SK-N-SH (cell line): Measurements from ENCODE around the gene STXBP6. TPM values are rescaled to one million over a fixed set of nuclear protein-coding genes. Genes with fewer than 3 reads are reported as not detected.

Experiments
- CTCF ChIA-PET: fragments of 300-600, 350-600 bp; formaldehyde crosslinking; extraction: SDS; loops from one replicate; lab custom pipeline; 2021; lab: Yijun Ruan, JAX
- POLR2A ChIA-PET: fragments of 350-600 bp; sonication (Branson Sonifier 250); formaldehyde crosslinking; extraction: SDS; loops from one replicate; lab custom pipeline; 2020; ENCODE audit warnings: antibody characterized with exemption, inconsistent platforms; lab: Yijun Ruan, JAX
- DNase-seq: peaks from one replicate; pipeline ENCODE4 v3.0.0; 2012
- H2AFZ ChIP-seq: fragments of 200-600 bp; sonication (generic); 2 replicates; pipeline ENCODE4 v1.8.1; 2016; ENCODE audit warnings: antibody characterized with exemption, mild to moderate bottlenecking, low read depth
- H3F3A ChIP-seq: fragments of 200-600 bp; sonication (generic); replicated peaks from 2 replicates; pipeline ENCODE3; 2016; ENCODE audit warnings: antibody characterized with exemption, mild to moderate bottlenecking; ENCODE audit not compliant: insufficient read depth
- H3K27ac ChIP-seq, 2 experiments: fragments of 200-500 bp in 1 of 2; fragments of 200-600 bp in 1 of 2; sonication (Bioruptor generic) in 1 of 2; sonication (generic), shearing (Covaris generic) in 1 of 2; 2 replicates each; pipeline versions ENCODE4 v1.5.1 to v1.6.1; 2014 to 2016; ENCODE audit warnings: low read depth in 2 of 2, inconsistent platforms in 1 of 2, low read length in 1 of 2, mild to moderate bottlenecking in 1 of 2, mixed read lengths in 1 of 2
- H3K27me3 ChIP-seq: fragments of 200-600 bp; sonication (generic), shearing (Covaris generic); 2 replicates; pipeline ENCODE4 v1.6.1; 2016; ENCODE audit warnings: mixed run types; ENCODE audit not compliant: insufficient read depth
- H3K36me3 ChIP-seq, 2 experiments: fragments of 200-500 bp in 1 of 2; fragments of 200-600 bp in 1 of 2; sonication (Bioruptor generic) in 1 of 2; sonication (generic) in 1 of 2; replicated peaks in 1 of 2; 2 replicates each; pipeline versions ENCODE3 to v1.5.1; 2014 to 2016; ENCODE audit warnings: low read length in 1 of 2, mild to moderate bottlenecking in 1 of 2; ENCODE audit not compliant: insufficient read depth in 2 of 2, control insufficient read depth in 1 of 2
- H3K4me1 ChIP-seq, 2 experiments: fragments of 200-500 bp in 1 of 2; fragments of 200-600 bp in 1 of 2; sonication (Bioruptor generic) in 1 of 2; sonication (generic), shearing (Covaris generic) in 1 of 2; 2 replicates each; pipeline versions ENCODE4 v1.5.1 to v1.6.1; 2014 to 2016; ENCODE audit warnings: low read depth in 1 of 2, low read length in 1 of 2, mixed run types in 1 of 2; ENCODE audit not compliant: insufficient read depth in 2 of 2, control insufficient read depth in 1 of 2
- H3K4me2 ChIP-seq: fragments of 200-600 bp; sonication (generic), shearing (Covaris generic); 2 replicates; pipeline ENCODE4 v1.6.1; 2017; ENCODE audit warnings: mixed run types
- H3K4me3 ChIP-seq, 2 experiments: fragments of 200-500 bp in 1 of 2; fragments of 200-600 bp in 1 of 2; sonication (Bioruptor generic) in 1 of 2; sonication (generic), shearing (Covaris generic) in 1 of 2; 2 replicates each; pipeline versions ENCODE4 v1.5.1 to v1.8.1; 2014 to 2016; ENCODE audit warnings: low read depth in 2 of 2, inconsistent platforms in 1 of 2, low read length in 1 of 2, mild to moderate bottlenecking in 1 of 2, mixed read lengths in 1 of 2, moderate library complexity in 1 of 2
- H3K79me2 ChIP-seq: fragments of 200-600 bp; sonication (generic); 2 replicates; pipeline ENCODE4 v1.8.1; 2017; ENCODE audit warnings: mild to moderate bottlenecking; ENCODE audit not compliant: insufficient read depth
- H3K9ac ChIP-seq: fragments of 200-600 bp; sonication (generic); 2 replicates; pipeline ENCODE4 v1.6.1; 2017; ENCODE audit warnings: mixed run types
- H3K9me2 ChIP-seq: fragments of 200-600 bp; sonication (generic); 2 replicates; pipeline ENCODE4 v1.6.1; 2017; ENCODE audit warnings: mixed run types
- H3K9me3 ChIP-seq: fragments of 200-600 bp; sonication (generic); 2 replicates; pipeline ENCODE4 v1.6.1; 2017; ENCODE audit warnings: mixed run types, mild to moderate bottlenecking, moderate library complexity
- H4K20me1 ChIP-seq: fragments of 200-600 bp; sonication (generic); 2 replicates; pipeline ENCODE4 v1.6.1; 2017; ENCODE audit warnings: mild to moderate bottlenecking, mixed run types; ENCODE audit not compliant: insufficient read depth
- CHD2 ChIP-seq: fragments of 150-350 bp; IDR thresholded peaks from 2 replicates; pipeline ENCODE4 v1.6.1; 2018; ENCODE audit warnings: low read length; ENCODE audit not compliant: partially characterized antibody
- ELF1 ChIP-seq: IDR thresholded peaks from 2 replicates; pipeline ENCODE4 v1.4.0; 2012
- EZH2phosphoT487 ChIP-seq: fragments of 200-600 bp; sonication (generic); IDR thresholded peaks from 2 replicates; pipeline ENCODE4 v1.6.1; 2017; ENCODE audit warnings: low read depth, mixed run types, mild to moderate bottlenecking, antibody characterized with exemption, moderate library complexity, borderline replicate concordance
- FOSL2 ChIP-seq: IDR thresholded peaks from 2 replicates; pipeline ENCODE4 v1.4.0; 2012; ENCODE audit warnings: low read depth, mild to moderate bottlenecking, moderate library complexity, borderline replicate concordance
- FOXM1 ChIP-seq: IDR thresholded peaks from 2 replicates; pipeline ENCODE4 v1.4.0; 2012; ENCODE audit warnings: low read depth, mild to moderate bottlenecking
- JUND ChIP-seq: IDR thresholded peaks from 2 replicates; pipeline ENCODE4 v1.4.0; 2012
- NRF1 ChIP-seq: IDR thresholded peaks from 2 replicates; pipeline ENCODE4 v1.6.1; 2012; ENCODE audit warnings: low read depth, mild to moderate bottlenecking, low read length
- RAD21 ChIP-seq: IDR thresholded peaks from 2 replicates; pipeline ENCODE4 v1.6.1; 2012; ENCODE audit warnings: mild to moderate bottlenecking, low read length
- RXRA ChIP-seq: IDR thresholded peaks from 2 replicates; pipeline ENCODE4 v1.4.0; 2012; ENCODE audit warnings: low read depth, mild to moderate bottlenecking, borderline replicate concordance
- SMC3 ChIP-seq: IDR thresholded peaks from 2 replicates; pipeline ENCODE4 v1.6.1; 2012; ENCODE audit warnings: low read depth, low read length, improper control_type of control experiment
- TAF1 ChIP-seq: IDR thresholded peaks from 2 replicates; pipeline ENCODE4 v1.6.1; 2012; ENCODE audit warnings: low read depth, mild to moderate bottlenecking, low read length, moderate library complexity, borderline replicate concordance
- TCF12 ChIP-seq: IDR thresholded peaks from 2 replicates; pipeline ENCODE4 v1.4.0; 2012
- TEAD4 ChIP-seq: IDR thresholded peaks from 2 replicates; pipeline ENCODE4 v1.4.0; 2012; ENCODE audit warnings: mild to moderate bottlenecking, borderline replicate concordance; ENCODE audit not compliant: insufficient read depth
- YY1 ChIP-seq: IDR thresholded peaks from 2 replicates; pipeline ENCODE4 v1.4.0; 2012; ENCODE audit warnings: low read depth, mild to moderate bottlenecking
- WGBS: methylation state at CpG from one replicate; pipeline ENCODE4 v1.1.6; 2017; ENCODE audit warnings: low lambda C conversion rate; 5-methylcytosine and 5-hydroxymethylcytosine counted together
- polyA plus RNA-seq, 3 experiments: library from polyadenylated mRNA; depleted of rRNA; stranded (reverse); fragments of >200 nt; gene quantifications; 2 replicates each; pipeline ENCODE4 v1.2.3, GENCODE V29; 2012
- TF ChIP-seq, protein P1 (sequence below): fragments of 200-600 bp; sonication (generic); IDR thresholded peaks from 2 replicates; pipeline ENCODE4 v1.6.1; 2017; ENCODE audit warnings: antibody characterized with exemption, mild to moderate bottlenecking, moderate library complexity
- TF ChIP-seq, protein P2 (sequence below): IDR thresholded peaks from 2 replicates; pipeline ENCODE4 v1.4.0; 2012; ENCODE audit warnings: low read depth, borderline replicate concordance
- TF ChIP-seq, protein P3 (sequence below): IDR thresholded peaks from 2 replicates; pipeline ENCODE4; 2012
- TF ChIP-seq, protein P4 (sequence below): fragments of 150-350 bp; IDR thresholded peaks from 2 replicates; pipeline ENCODE4 v1.6.1; 2017; ENCODE audit warnings: antibody characterized with exemption, low read length, low read depth, borderline replicate concordance
- TF ChIP-seq, protein P5 (sequence below): IDR thresholded peaks from 2 replicates; pipeline ENCODE4 v1.6.1; 2012; ENCODE audit warnings: mild to moderate bottlenecking, low read depth, low read length, moderate library complexity

STXBP6 gene
- polyA plus RNA-seq, 1 of the 3 experiments (the other 2 are of a cell fraction), result 0.16 TPM

DNA sequence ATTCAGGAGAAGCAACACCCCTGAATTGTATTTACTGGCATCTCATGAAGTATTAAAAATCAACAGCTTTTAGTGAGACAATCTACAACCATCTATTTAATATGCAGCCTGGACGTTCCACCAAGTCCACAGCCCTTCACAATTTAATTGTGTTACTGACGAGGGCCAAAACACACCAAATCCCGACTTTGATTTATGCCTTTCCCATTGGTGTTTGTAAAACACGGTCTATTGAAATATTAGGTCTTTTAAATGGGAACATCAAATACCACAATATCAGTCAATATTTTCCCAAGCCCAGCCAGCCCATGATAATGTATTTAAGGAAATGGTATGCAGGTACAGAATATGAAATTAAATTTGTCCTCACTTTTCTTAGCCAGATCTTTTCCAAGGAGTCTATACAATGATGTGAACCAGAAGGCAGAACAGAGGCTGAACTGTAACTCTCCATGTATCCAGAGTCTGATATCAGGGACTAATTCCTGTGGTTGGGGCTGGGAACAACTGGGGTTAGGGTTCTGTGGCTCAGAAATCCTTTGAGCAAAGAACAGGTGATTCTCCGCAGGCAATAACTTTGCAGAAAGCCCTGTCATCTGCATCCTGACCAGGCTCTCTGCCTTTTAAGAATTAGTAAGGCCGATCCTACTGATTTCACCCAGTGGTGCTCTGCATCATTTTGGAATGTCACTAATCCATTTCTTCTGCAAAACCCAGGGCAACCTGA, 236.7 kb downstream of the STXBP6 start:
- Histone ChIP-seq H3K36me3 (no peaks in the 10 kb centered on the region), H3F3A (no peaks in the 10 kb centered on the region), H3K27ac (no peak overlapping the region), H3K79me2 (no peaks in the 10 kb centered on the region), H3K4me2 (no peak overlapping the region), H3K9me3 (no peaks in the 10 kb centered on the region), H3K27me3 (no peaks in the 10 kb centered on the region; the same call in 1 of the 2 replicates), H3K9ac (no peak overlapping the region), H3K9me2 (no peaks in the 10 kb centered on the region), H2AFZ (no peak overlapping the region), H3K4me1 (no peaks in the 10 kb centered on the region), H3K4me3 (no peak overlapping the region), H4K20me1 (no peaks in the 10 kb centered on the region)
- POLR2A ChIA-PET, result no interaction called here
- 8% methylated on average over 6 of the region's 6 CpGs for WGBS
- CTCF ChIA-PET, result interaction anchor here (0.8 to 2.8 kb wide), 2 partner anchors 7 to 11 kb away, joined by 3 to 25 read pairs; no protein-coding TSS in a partner anchor
- DNase-seq, result no peak
- TF ChIP-seq, protein P1, sequence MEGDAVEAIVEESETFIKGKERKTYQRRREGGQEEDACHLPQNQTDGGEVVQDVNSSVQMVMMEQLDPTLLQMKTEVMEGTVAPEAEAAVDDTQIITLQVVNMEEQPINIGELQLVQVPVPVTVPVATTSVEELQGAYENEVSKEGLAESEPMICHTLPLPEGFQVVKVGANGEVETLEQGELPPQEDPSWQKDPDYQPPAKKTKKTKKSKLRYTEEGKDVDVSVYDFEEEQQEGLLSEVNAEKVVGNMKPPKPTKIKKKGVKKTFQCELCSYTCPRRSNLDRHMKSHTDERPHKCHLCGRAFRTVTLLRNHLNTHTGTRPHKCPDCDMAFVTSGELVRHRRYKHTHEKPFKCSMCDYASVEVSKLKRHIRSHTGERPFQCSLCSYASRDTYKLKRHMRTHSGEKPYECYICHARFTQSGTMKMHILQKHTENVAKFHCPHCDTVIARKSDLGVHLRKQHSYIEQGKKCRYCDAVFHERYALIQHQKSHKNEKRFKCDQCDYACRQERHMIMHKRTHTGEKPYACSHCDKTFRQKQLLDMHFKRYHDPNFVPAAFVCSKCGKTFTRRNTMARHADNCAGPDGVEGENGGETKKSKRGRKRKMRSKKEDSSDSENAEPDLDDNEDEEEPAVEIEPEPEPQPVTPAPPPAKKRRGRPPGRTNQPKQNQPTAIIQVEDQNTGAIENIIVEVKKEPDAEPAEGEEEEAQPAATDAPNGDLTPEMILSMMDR, result no peak
- TF ChIP-seq, protein P2, sequence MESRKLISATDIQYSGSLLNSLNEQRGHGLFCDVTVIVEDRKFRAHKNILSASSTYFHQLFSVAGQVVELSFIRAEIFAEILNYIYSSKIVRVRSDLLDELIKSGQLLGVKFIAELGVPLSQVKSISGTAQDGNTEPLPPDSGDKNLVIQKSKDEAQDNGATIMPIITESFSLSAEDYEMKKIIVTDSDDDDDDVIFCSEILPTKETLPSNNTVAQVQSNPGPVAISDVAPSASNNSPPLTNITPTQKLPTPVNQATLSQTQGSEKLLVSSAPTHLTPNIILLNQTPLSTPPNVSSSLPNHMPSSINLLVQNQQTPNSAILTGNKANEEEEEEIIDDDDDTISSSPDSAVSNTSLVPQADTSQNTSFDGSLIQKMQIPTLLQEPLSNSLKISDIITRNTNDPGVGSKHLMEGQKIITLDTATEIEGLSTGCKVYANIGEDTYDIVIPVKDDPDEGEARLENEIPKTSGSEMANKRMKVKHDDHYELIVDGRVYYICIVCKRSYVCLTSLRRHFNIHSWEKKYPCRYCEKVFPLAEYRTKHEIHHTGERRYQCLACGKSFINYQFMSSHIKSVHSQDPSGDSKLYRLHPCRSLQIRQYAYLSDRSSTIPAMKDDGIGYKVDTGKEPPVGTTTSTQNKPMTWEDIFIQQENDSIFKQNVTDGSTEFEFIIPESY, result no peak
- no peak for TF ChIP-seq TEAD4
- TF ChIP-seq RXRA, result no peak
- TF ChIP-seq CHD2, result no peak
- no peak for TF ChIP-seq YY1
- no peak for TF ChIP-seq FOSL2
- no peak for TF ChIP-seq NRF1
- TF ChIP-seq, protein P3, sequence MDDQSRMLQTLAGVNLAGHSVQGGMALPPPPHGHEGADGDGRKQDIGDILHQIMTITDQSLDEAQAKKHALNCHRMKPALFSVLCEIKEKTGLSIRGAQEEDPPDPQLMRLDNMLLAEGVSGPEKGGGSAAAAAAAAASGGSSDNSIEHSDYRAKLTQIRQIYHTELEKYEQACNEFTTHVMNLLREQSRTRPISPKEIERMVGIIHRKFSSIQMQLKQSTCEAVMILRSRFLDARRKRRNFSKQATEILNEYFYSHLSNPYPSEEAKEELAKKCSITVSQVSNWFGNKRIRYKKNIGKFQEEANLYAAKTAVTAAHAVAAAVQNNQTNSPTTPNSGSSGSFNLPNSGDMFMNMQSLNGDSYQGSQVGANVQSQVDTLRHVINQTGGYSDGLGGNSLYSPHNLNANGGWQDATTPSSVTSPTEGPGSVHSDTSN, result no peak
- TF ChIP-seq SMC3, result no peak
- TF ChIP-seq ELF1, result no peak
- TF ChIP-seq RAD21, result no peak
- TF ChIP-seq FOXM1, result no peak
- TF ChIP-seq EZH2phosphoT487, result no peak
- TF ChIP-seq TCF12, result no peak
- TF ChIP-seq, protein P4, sequence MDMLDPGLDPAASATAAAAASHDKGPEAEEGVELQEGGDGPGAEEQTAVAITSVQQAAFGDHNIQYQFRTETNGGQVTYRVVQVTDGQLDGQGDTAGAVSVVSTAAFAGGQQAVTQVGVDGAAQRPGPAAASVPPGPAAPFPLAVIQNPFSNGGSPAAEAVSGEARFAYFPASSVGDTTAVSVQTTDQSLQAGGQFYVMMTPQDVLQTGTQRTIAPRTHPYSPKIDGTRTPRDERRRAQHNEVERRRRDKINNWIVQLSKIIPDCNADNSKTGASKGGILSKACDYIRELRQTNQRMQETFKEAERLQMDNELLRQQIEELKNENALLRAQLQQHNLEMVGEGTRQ, result no peak
- TF ChIP-seq, protein P5, sequence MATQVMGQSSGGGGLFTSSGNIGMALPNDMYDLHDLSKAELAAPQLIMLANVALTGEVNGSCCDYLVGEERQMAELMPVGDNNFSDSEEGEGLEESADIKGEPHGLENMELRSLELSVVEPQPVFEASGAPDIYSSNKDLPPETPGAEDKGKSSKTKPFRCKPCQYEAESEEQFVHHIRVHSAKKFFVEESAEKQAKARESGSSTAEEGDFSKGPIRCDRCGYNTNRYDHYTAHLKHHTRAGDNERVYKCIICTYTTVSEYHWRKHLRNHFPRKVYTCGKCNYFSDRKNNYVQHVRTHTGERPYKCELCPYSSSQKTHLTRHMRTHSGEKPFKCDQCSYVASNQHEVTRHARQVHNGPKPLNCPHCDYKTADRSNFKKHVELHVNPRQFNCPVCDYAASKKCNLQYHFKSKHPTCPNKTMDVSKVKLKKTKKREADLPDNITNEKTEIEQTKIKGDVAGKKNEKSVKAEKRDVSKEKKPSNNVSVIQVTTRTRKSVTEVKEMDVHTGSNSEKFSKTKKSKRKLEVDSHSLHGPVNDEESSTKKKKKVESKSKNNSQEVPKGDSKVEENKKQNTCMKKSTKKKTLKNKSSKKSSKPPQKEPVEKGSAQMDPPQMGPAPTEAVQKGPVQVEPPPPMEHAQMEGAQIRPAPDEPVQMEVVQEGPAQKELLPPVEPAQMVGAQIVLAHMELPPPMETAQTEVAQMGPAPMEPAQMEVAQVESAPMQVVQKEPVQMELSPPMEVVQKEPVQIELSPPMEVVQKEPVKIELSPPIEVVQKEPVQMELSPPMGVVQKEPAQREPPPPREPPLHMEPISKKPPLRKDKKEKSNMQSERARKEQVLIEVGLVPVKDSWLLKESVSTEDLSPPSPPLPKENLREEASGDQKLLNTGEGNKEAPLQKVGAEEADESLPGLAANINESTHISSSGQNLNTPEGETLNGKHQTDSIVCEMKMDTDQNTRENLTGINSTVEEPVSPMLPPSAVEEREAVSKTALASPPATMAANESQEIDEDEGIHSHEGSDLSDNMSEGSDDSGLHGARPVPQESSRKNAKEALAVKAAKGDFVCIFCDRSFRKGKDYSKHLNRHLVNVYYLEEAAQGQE, result no peak
- no peak for TF ChIP-seq JUND
- TF ChIP-seq TAF1, result no peak
